Activated naive CD4-positive, alpha-beta T cell treated with anti-CD3 and anti-CD28 coated beads, Interleukin-2, amount 10 ng/mL, durations not matched to agents 7 days and 5 days (primary cell): ENCODE data around the gene NR6A1.

Experiments used
- CTCF ChIA-PET: fragments of 350-600 bp; sonication (Branson Sonifier 250); formaldehyde crosslinking; loops from one replicate; lab custom pipeline; 2021; ENCODE audit warnings: antibody characterized with exemption; lab: Charles Lee
- DNase-seq: peaks from one replicate; pipeline ENCODE4 v3.0.0-alpha.2; 2020
- H3K27ac Mint-ChIP-seq: one replicate; pipeline ENCODE4 v1.8.0; 2021; ENCODE audit warnings: mild to moderate bottlenecking, moderate library complexity, mixed read lengths
- H3K27me3 Mint-ChIP-seq: one replicate; pipeline ENCODE4 v1.8.0; 2021; ENCODE audit warnings: mild to moderate bottlenecking, mixed read lengths
- H3K36me3 Mint-ChIP-seq: one replicate; pipeline ENCODE4 v1.8.0; 2021; ENCODE audit warnings: mixed read lengths
- H3K4me1 Mint-ChIP-seq: one replicate; pipeline ENCODE4 v1.8.0; 2021; ENCODE audit warnings: mixed read lengths
- H3K4me3 Mint-ChIP-seq: one replicate; pipeline ENCODE4 v1.8.0; 2021; ENCODE audit warnings: mild to moderate bottlenecking, moderate library complexity, mixed read lengths
- H3K9me3 Mint-ChIP-seq: one replicate; pipeline ENCODE4 v1.8.0; 2021; ENCODE audit warnings: mixed read lengths

NR6A1 gene

DNA sequence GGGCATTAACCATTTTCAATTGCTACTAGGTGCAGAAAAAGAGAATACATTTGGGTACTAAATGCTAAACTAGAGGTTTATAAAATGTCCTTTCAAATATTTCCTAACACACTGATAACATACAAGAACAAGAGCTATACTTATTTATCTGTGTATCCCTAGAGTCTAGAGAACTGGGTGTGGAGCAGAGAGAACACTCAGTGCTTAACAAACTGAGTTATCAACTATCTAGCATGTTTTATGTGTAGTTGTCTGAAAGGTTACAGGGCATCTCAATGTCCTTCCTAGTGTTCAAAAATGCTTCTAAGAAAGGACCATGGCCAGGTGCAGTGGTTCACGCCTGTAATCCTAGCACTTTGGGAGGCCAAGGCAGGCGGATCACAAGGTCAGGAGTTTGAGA lies 40.3 kb downstream of the NR6A1 start:
- Mint-ChIP-seq H3K4me3 (no peak overlapping the region), H3K9me3 (no peaks in the 10 kb centered on the region), H3K27me3 (peaks cover 6% of the 10 kb centered on the region), H3K4me1 (peaks cover 4% of the 10 kb centered on the region), H3K36me3 (no peaks in the 10 kb centered on the region), H3K27ac (no peak overlapping the region)
- CTCF ChIA-PET = no interaction called here
- DNase-seq = no peak

GRCh38 chr9:124726886-124727285 lies 44.2 kb downstream of the NR6A1 start:
- Mint-ChIP-seq H3K4me1 (no peaks in the 10 kb centered on the region), H3K9me3 (no peaks in the 10 kb centered on the region), H3K36me3 (no peaks in the 10 kb centered on the region), H3K27me3 (peaks cover 6% of the 10 kb centered on the region), H3K4me3 (no peak overlapping the region), H3K27ac (no peak overlapping the region)
- DNase-seq = no peak
- CTCF ChIA-PET = no interaction called here

- no peaks in the 10 kb centered on the region for H3K27me3 Mint-ChIP-seq
- CTCF ChIA-PET = interaction anchor here (0.9 to 1.8 kb wide), 4 partner anchors 8 to 41 kb away, joined by 3 to 6 read pairs (median 4); no protein-coding TSS in a partner anchor
- H3K36me3 Mint-ChIP-seq = no peaks in the 10 kb centered on the region
- no peak overlapping the region for H3K27ac Mint-ChIP-seq
- no peak overlapping the region for H3K4me3 Mint-ChIP-seq
- DNase-seq = no peak
- no peaks in the 10 kb centered on the region for H3K4me1 Mint-ChIP-seq
- no peaks in the 10 kb centered on the region for H3K9me3 Mint-ChIP-seq
These were observed 46.1 kb downstream of the NR6A1 start for GRCh38 chr9:124725068-124725452.

- CTCF ChIA-PET = interaction anchor here (0.9 to 1.8 kb wide), 4 partner anchors 8 to 42 kb away, joined by 3 to 6 read pairs (median 4); no protein-coding TSS in a partner anchor
- H3K36me3 Mint-ChIP-seq = no peaks in the 10 kb centered on the region
These were observed 46.6 kb downstream of the NR6A1 start for GRCh38 chr9:124724415-124725067.

DNA sequence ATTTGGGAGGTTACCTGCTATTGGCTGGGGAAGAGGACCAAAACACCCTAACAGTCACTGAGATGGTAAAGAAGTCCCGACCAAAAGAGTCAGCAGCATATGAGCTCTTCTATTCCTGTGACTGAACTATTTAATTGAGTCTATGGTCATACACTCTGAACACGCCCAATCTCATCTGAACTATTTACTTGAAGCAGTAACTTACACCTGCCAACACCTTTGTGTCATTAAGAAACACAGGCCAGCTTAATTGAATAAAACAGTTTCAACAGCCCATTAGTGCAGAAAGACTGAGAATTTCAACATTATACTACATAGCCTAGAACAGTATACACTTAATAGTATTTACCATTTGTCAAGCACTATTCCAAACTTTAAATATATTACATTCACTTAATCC lies 47.8 kb downstream of the NR6A1 start:
- CTCF ChIA-PET = interaction anchor here (1.8 kb wide), 1 partner anchor 42 kb away, joined by 4 read pairs; no protein-coding TSS in a partner anchor
- H3K27me3 Mint-ChIP-seq = peaks cover 3% of the 10 kb centered on the region
- H3K27ac Mint-ChIP-seq = no peak overlapping the region
- no peaks in the 10 kb centered on the region for H3K9me3 Mint-ChIP-seq
- no peak overlapping the region for H3K4me3 Mint-ChIP-seq
- no peaks in the 10 kb centered on the region for H3K36me3 Mint-ChIP-seq
- DNase-seq = no peak
- no peaks in the 10 kb centered on the region for H3K4me1 Mint-ChIP-seq

More at GRCh38 chr9:124724415-124725067, 46.6 kb downstream of the NR6A1 start:
- Mint-ChIP-seq H3K9me3 (no peaks in the 10 kb centered on the region), H3K27me3 (peaks cover 2% of the 10 kb centered on the region), H3K4me3 (no peak overlapping the region), H3K27ac (no peak overlapping the region), H3K4me1 (no peaks in the 10 kb centered on the region)
- no peak for DNase-seq

DNA sequence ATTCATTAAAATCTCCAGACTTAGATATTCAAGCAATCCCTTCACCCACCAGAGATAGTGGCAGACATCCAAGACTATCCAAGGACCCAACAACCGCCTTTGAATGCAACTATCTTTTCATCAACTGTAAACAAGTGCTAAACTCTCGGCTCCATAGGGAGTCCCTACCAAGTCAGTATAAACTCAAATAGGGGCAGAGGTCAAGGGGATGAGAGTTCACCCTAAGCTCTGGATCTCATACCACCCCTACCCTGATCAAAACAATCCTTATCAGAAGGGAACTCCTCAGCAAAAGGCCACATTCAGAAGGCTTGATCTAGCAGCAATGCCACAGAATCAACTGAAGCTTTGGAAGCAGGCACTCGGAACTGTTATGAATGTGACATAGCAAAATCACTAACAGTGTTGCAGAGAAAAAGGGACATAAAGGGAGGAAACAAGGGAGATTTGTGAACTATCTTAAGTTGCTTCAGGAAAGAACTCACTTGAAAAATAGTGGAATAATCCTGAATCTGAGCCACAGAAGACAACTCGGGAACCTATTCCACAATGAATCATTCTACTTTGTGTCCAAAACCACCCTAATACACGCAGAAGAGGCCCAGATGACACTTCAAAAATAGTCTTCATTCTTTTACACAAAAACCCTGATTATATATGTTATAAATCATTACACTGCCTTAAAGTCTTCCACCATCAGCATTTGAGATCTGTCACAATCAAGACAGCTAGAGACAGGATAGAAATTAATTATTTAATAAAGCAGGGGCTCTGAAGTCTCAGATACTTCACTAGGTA lies 49.8 kb downstream of the NR6A1 start:
- Mint-ChIP-seq H3K36me3 (no peaks in the 10 kb centered on the region), H3K4me3 (no peak overlapping the region), H3K9me3 (no peaks in the 10 kb centered on the region), H3K27me3 (peaks cover 3% of the 10 kb centered on the region), H3K4me1 (no peaks in the 10 kb centered on the region), H3K27ac (no peak overlapping the region)
- no peak for DNase-seq
- CTCF ChIA-PET = interaction anchor here (1.0 to 1.2 kb wide), 2 partner anchors 10 to 104 kb away, joined by 3 to 5 read pairs; no protein-coding TSS in a partner anchor

DNA sequence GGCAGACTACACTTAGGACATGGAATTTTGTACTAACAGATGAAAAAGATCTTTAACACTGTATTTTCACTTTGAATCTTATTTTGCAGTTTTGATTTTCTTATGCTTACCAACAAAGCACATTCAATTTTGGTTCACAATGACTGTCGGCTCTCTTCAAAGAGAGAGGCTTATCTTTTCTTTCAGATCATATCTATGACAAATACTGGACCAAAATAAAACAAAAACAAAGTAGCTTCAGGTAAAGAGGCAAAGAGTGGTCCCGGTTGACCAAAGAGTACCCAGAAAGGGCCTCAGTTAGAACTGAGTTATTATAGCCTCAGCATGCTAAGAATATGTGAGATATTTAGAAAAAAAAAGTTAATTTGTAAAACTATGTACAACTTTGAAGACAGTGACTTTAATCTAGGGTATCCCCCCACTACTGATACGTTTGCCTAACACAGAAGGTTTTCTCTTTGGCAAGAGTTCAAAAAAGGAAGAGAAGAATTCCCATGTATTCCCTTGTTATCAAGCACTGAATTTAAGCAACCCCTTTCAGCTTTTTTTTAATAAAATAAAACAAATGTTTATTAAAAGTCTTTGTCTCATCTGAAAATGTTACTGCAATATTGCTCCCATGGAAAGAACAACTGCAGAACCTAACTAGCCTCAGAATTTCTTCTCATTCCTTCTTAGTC lies 50.5 kb downstream of the NR6A1 start:
- Mint-ChIP-seq H3K4me3 (no peak overlapping the region), H3K27ac (no peak overlapping the region), H3K4me1 (no peaks in the 10 kb centered on the region), H3K27me3 (peaks cover 3% of the 10 kb centered on the region), H3K36me3 (no peaks in the 10 kb centered on the region), H3K9me3 (no peaks in the 10 kb centered on the region)
- DNase-seq = no peak
- CTCF ChIA-PET = interaction anchor here (1.0 kb wide), 1 partner anchor 9 kb away, joined by 5 read pairs; no protein-coding TSS in a partner anchor

GRCh38 chr9:124718928-124719327 lies 52.2 kb downstream of the NR6A1 start:
- Mint-ChIP-seq H3K27ac (no peak overlapping the region), H3K36me3 (no peaks in the 10 kb centered on the region), H3K4me3 (no peak overlapping the region), H3K9me3 (no peaks in the 10 kb centered on the region), H3K27me3 (peaks cover 3% of the 10 kb centered on the region), H3K4me1 (no peaks in the 10 kb centered on the region)
- no peak for DNase-seq
- CTCF ChIA-PET = no interaction called here

- no peak for DNase-seq
- CTCF ChIA-PET = interaction anchor here (0.6 to 8.7 kb wide), 3 partner anchors 8 to 1984 kb away, joined by 3 to 130 read pairs (median 3); no protein-coding TSS in a partner anchor
- H3K4me1 Mint-ChIP-seq = no peaks in the 10 kb centered on the region
These were observed 53.5 kb downstream of the NR6A1 start for GRCh38 chr9:124717597-124717996.

GRCh38 chr9:124716808-124717207 lies 54.3 kb downstream of the NR6A1 start:
- Mint-ChIP-seq H3K27ac (no peak overlapping the region), H3K9me3 (no peaks in the 10 kb centered on the region), H3K27me3 (peaks cover 3% of the 10 kb centered on the region), H3K36me3 (no peaks in the 10 kb centered on the region), H3K4me3 (no peak overlapping the region), H3K4me1 (no peaks in the 10 kb centered on the region)
- CTCF ChIA-PET = interaction anchor here (1.4 to 8.7 kb wide), 2 partner anchors 9 to 101 kb away, joined by 3 to 130 read pairs; no protein-coding TSS in a partner anchor
- DNase-seq = no peak

More at GRCh38 chr9:124717597-124717996, 53.5 kb downstream of the NR6A1 start:
- Mint-ChIP-seq H3K4me3 (no peak overlapping the region), H3K27ac (no peak overlapping the region), H3K27me3 (peaks cover 3% of the 10 kb centered on the region), H3K9me3 (no peaks in the 10 kb centered on the region), H3K36me3 (no peaks in the 10 kb centered on the region)

GRCh38 chr9:124710766-124711165 lies 60.3 kb downstream of the NR6A1 start:
- Mint-ChIP-seq H3K9me3 (no peaks in the 10 kb centered on the region), H3K4me3 (no peak overlapping the region), H3K27ac (no peak overlapping the region), H3K4me1 (no peaks in the 10 kb centered on the region), H3K36me3 (no peaks in the 10 kb centered on the region), H3K27me3 (peaks cover 12% of the 10 kb centered on the region)
- CTCF ChIA-PET = interaction anchor here (1.0 to 8.7 kb wide), 5 partner anchors 50 to 174 kb away, joined by 3 to 130 read pairs (median 7); no protein-coding TSS in a partner anchor
- no peak for DNase-seq

- H3K36me3 Mint-ChIP-seq = no peaks in the 10 kb centered on the region
- H3K27me3 Mint-ChIP-seq = peaks cover 12% of the 10 kb centered on the region
These were observed 61.8 kb downstream of the NR6A1 start for GRCh38 chr9:124709292-124709690.

GRCh38 chr9:124708633-124709291 lies 62.3 kb downstream of the NR6A1 start:
- Mint-ChIP-seq H3K4me3 (no peak overlapping the region), H3K36me3 (no peaks in the 10 kb centered on the region), H3K9me3 (no peaks in the 10 kb centered on the region), H3K4me1 (no peaks in the 10 kb centered on the region), H3K27ac (no peak overlapping the region), H3K27me3 (peaks cover 12% of the 10 kb centered on the region)
- CTCF ChIA-PET = interaction anchor here (0.6 to 2.6 kb wide), 3 partner anchors 35 to 157 kb away, joined by 3 to 11 read pairs (median 11); no protein-coding TSS in a partner anchor
- DNase-seq = no peak

More at GRCh38 chr9:124709292-124709690, 61.8 kb downstream of the NR6A1 start:
- CTCF ChIA-PET = interaction anchor here (0.6 to 2.6 kb wide), 2 partner anchors 35 to 158 kb away, joined by 3 to 11 read pairs; no protein-coding TSS in a partner anchor
- Mint-ChIP-seq H3K4me3 (no peak overlapping the region), H3K4me1 (no peaks in the 10 kb centered on the region), H3K27ac (no peak overlapping the region), H3K9me3 (no peaks in the 10 kb centered on the region)
- no peak for DNase-seq
